NCI-H2196 treated with DMSO at 0.1 percent for 48 hours (cell line): Measurements from ENCODE around the gene PLEKHO1.
A peak's percentile ranks its signal among the peaks of the same experiment; 100 is the strongest.
"Not testable (repeated sequence)": the region's sequence is repeated elsewhere in the genome, so short reads cannot be mapped to it uniquely, and the experiment has no call there.

ENCODE experiments used
- DNase-seq: peaks from one replicate; lab custom pipeline; 2025; ENCODE audit not compliant: unreplicated experiment; lab: John Stamatoyannopoulos, UW

Gene PLEKHO1

GRCh38 chr1:150168960-150169601, 19.4 kb downstream of the PLEKHO1 start:
- DNase-seq = no peak

- DNase-seq = no peak
Measured at GRCh38 chr1:150171801-150172200, 22.1 kb downstream of the PLEKHO1 start.

- no peak for DNase-seq
Measured at GRCh38 chr1:150173141-150173585, 23.4 kb downstream of the PLEKHO1 start.

GRCh38 chr1:150176593-150176992, 26.9 kb downstream of the PLEKHO1 start:
- no peak for DNase-seq

- DNase-seq = no peak
Measured at GRCh38 chr1:150178548-150178947, 28.8 kb downstream of the PLEKHO1 start.

GRCh38 chr1:150179867-150180266, 30.2 kb downstream of the PLEKHO1 start:
- no peak for DNase-seq

- no peak for DNase-seq
Measured at GRCh38 chr1:150180474-150180873, 30.8 kb downstream of the PLEKHO1 start.

- no peak for DNase-seq
Measured at GRCh38 chr1:150182247-150182646, 32.5 kb downstream of the PLEKHO1 start.

GRCh38 chr1:150183061-150183460, 33.3 kb downstream of the PLEKHO1 start:
- DNase-seq = no peak

GRCh38 chr1:150185481-150185880, 35.8 kb downstream of the PLEKHO1 start:
- DNase-seq = no peak

GRCh38 chr1:150186438-150186788, 36.7 kb downstream of the PLEKHO1 start:
- not testable (repeated sequence) for DNase-seq

- DNase-seq = peak; percentile 18
Measured at GRCh38 chr1:150186789-150187559, 37.3 kb downstream of the PLEKHO1 start.

GRCh38 chr1:150187560-150187931, 37.8 kb downstream of the PLEKHO1 start:
- DNase-seq = no peak

GRCh38 chr1:150192012-150192411, 42.3 kb downstream of the PLEKHO1 start:
- DNase-seq = no peak

GRCh38 chr1:150194381-150195031, 44.8 kb downstream of the PLEKHO1 start:
- no peak for DNase-seq

- DNase-seq = no peak
Measured at GRCh38 chr1:150196417-150196816, 46.7 kb downstream of the PLEKHO1 start.

GRCh38 chr1:150207281-150207971, 57.7 kb downstream of the PLEKHO1 start:
- no peak for DNase-seq

- not testable (repeated sequence) for DNase-seq
Measured at GRCh38 chr1:150208460-150208859, 58.7 kb downstream of the PLEKHO1 start.
